Measurements from ENCODE around the gene DDX43.
"Not testable (repeated sequence)": the region's sequence is repeated elsewhere in the genome, so short reads cannot be mapped to it uniquely, and the experiment has no call there.

DDX43 gene

GRCh38 chr6:73388800-73389512 is 5.7 kb upstream of the DDX43 start:
- peak; percentile 77 for DNase-seq (ENCODE audit: low spot score)

- no peak for DNase-seq (ENCODE audit: low spot score)
Observed at GRCh38 chr6:73389854-73390253, 4.8 kb upstream of the DDX43 start.

GRCh38 chr6:73391675-73392074 is 3.0 kb upstream of the DDX43 start:
- DNase-seq (ENCODE audit: low spot score), result no peak

GRCh38 chr6:73392188-73392587 is 2.4 kb upstream of the DDX43 start:
- DNase-seq (ENCODE audit: low spot score), result not testable (repeated sequence)

GRCh38 chr6:73393278-73393677 is 1.4 kb upstream of the DDX43 start:
- DNase-seq (ENCODE audit: low spot score), result no peak

- DNase-seq (ENCODE audit: low spot score), result no peak
Observed at GRCh38 chr6:73395875-73396274, 1.2 kb downstream of the DDX43 start.

GRCh38 chr6:73400656-73401055 is 6.0 kb downstream of the DDX43 start:
- DNase-seq (ENCODE audit: low spot score), result no peak

- DNase-seq (ENCODE audit: low spot score), result no peak
Observed at GRCh38 chr6:73409395-73409794, 14.8 kb downstream of the DDX43 start.

GRCh38 chr6:73413102-73413501 is 18.5 kb downstream of the DDX43 start:
- no peak for DNase-seq (ENCODE audit: low spot score)

GRCh38 chr6:73418081-73418741 is 23.6 kb downstream of the DDX43 start:
- DNase-seq (ENCODE audit: low spot score), result no peak

- no peak for DNase-seq (ENCODE audit: low spot score)
Observed at GRCh38 chr6:73421534-73421933, 26.9 kb downstream of the DDX43 start.

GRCh38 chr6:73435236-73435635 is 40.6 kb downstream of the DDX43 start:
- DNase-seq (ENCODE audit: low spot score), result no peak

GRCh38 chr6:73443555-73443954 is 48.9 kb downstream of the DDX43 start:
- DNase-seq (ENCODE audit: low spot score), result no peak

GRCh38 chr6:73451223-73452106 is 56.8 kb downstream of the DDX43 start:
- DNase-seq (ENCODE audit: low spot score), result peak; percentile 47

- peak; percentile 47 for DNase-seq (ENCODE audit: low spot score)
Observed at GRCh38 chr6:73452107-73452461, 57.5 kb downstream of the DDX43 start, which contains the start of gene CGAS. Gene CGAS (minus strand): TSS chr6:73452297. CDS start chr6:73452181, 116 bp downstream.

GRCh38 chr6:73455865-73456629 is 61.4 kb downstream of the DDX43 start:
- no peak for DNase-seq (ENCODE audit: low spot score)

- not testable (repeated sequence) for DNase-seq (ENCODE audit: low spot score)
Observed at GRCh38 chr6:73459474-73459873, 64.8 kb downstream of the DDX43 start.

GRCh38 chr6:73460056-73460455 is 65.4 kb downstream of the DDX43 start:
- DNase-seq (ENCODE audit: low spot score), result no peak

GRCh38 chr6:73461537-73462350 is 67.1 kb downstream of the DDX43 start, which contains the start of gene MTO1:
Gene MTO1 (plus strand): TSS chr6:73461737. CDS start chr6:73461855, 118 bp downstream.
- peak; percentile 84 for DNase-seq (ENCODE audit: low spot score)

All from ecto neural progenitor cell (in vitro differentiated cells).